Retina (tissue), 1 donor: ENCODE data around the gene H2AZ2.
"Not testable (repeated sequence)": the region's sequence is repeated elsewhere in the genome, so short reads cannot be mapped to it uniquely, and the experiment has no call there.

ENCODE experiments used
- DNase-seq: peaks from one replicate; pipeline ENCODE4 v3.0.0-alpha.2; 2016

H2AZ2 gene

DNA sequence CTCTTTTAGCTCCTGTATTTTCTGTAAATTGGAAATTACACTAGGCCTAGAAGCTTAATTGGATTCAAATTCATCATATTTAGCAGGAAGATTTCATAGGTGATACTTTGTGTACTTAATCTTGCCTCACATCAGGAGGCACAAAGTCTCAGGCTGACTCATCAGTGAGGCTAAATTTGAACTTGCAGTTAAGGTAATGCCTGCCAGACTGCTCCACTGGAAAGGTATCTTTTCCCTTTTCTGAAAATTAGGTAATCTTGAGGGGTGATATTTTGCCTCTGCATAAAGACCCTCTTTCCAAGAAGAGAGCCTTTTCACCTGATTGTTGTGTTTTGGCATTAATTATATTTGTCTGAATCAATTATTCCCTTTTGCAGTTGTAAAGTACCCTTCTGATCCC is 36.8 kb downstream of the H2AZ2 start:
- no peak for DNase-seq

DNA sequence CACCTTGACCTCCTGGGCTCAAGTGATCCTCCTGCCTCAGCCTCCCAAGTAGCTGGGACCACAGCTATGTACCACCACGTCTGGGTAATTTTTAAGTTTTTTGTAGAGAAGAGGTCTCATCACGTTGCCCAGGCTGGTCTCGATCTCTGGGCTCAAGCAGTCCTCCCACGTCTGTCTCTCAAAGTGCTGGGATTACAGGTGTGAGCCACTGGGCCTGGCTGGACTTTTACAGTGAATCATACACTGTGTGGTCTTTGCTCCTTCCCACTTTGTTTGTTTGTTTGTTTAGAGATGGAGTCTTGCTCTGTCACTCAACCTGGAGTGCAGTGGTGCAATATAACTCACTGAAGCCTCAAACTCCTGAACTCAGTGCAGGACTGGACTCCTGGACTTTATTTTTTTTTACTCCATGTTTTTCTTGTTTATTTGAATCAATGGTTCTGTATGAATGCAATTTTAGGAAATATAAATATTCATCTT is 38.9 kb downstream of the H2AZ2 start:
- DNase-seq, result no peak

DNA sequence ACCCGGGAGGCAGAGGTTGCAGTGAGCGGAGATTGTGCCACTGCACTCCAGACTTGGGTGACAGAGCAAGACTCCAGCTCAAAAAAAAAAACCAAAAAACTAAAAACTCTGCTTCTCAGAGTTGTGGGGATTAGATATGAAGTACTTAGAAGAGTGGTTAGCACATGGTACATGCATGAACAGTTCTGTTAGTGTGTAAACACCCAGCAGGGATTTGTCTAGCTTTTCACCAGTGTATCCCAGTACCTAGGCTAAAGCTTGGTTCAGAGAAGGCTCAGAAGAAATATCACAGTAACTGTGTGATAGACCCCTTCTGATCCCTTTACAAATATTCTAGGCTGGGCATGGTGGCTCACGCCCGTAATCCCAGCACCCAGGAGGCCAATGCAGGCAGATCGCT is 41.9 kb downstream of the H2AZ2 start:
- no peak for DNase-seq

DNA sequence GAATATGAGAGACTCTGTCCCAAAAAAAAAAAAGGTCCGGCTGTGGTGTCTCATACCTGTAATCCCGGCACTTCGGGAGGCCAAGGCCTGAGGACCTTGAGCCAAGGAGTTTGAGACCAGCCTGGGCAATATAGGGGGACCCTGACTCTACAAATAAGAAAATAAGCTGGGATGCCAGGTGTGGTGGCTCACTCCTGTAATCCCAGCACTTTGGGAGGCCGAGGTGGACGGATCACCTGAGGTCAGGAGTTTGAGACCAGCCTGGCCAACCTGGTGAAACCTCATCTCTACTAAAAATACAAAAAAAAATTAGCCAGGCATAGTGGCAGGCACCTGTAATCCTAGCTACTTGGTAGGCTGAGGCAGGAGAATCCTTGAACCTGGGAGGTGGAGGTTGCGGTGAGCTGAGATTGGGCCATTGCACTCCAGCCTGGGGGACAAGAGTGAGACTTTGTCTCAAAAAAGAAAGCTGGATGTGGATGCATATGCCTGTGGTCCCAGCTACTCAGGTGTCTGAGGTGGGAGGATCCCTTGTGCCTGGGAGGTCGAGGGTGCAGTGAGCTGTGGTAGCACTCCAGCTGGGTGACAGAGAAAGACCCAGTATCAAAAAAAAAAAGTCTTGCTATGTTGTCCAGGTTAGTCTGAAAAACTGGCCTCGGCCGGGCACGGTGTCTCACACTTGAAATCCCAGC is 43.9 kb downstream of the H2AZ2 start:
- DNase-seq, result not testable (repeated sequence)

DNA sequence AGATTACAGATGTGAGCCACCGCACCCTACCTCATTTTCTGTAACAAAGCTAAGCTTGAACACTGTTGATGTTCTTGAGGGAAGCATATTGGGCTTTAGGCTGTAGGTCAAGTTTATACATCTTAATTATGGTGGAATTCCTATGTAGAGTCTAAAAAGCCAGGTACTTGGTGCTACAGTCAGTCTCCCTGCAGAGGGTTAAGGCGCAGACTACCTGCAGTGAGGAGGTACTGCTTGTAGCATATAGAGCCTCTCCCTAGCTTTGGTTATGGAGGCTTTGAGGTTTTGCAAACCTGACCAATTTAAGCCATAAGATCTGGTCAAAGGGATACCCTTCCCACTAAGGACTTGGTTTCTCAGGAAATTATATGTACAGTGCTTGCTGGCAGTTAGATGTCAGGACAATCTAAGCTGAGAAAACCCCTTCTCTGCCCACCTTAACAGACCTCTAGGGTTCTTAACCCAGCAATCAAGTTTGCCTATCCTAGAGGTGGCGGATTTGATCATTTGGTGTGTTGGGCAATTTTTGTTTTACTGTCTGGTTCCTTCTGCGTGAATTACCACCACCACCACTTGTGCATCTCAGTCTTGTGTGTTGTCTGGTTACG is 45.4 kb downstream of the H2AZ2 start:
- no peak for DNase-seq

DNA sequence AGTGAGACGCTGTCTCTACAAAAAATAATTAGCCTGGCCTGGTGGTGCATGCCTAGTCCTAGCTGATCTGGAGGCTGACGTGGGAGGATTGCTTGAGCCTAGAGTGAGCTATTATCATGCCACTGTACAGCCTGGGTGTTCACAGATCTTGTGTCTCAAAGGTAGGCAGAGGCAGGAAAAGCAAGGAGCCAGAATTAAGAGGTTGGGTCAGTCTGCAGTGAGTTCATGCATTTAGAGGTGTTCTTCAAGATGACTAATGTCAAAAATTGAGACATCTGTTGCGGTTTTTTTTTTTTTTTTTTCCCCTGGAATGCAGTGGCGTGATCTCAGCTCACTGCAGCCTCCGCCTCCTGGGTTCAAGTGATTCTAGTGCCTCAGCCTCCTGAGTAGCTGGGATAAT is 46.0 kb downstream of the H2AZ2 start:
- no peak for DNase-seq

DNA sequence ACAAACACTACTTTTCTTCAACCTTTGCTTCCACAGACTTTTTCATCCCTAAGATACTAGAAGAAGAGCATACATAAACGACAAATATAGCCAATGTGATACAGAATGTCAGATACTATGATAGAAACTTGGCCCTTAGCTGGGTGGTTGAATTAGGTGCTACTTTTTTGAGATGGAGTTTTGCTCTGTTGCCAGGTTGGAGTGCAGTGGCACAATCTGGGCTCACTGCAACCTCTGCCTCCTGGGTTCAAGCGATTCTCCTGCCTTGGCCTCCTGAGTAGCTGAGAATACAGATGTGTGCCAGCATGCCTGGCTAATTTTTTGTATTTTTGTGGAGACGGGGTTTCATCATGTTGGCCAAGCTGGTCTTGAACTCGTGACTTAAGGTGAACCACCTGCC is 47.9 kb downstream of the H2AZ2 start:
- no peak for DNase-seq

DNA sequence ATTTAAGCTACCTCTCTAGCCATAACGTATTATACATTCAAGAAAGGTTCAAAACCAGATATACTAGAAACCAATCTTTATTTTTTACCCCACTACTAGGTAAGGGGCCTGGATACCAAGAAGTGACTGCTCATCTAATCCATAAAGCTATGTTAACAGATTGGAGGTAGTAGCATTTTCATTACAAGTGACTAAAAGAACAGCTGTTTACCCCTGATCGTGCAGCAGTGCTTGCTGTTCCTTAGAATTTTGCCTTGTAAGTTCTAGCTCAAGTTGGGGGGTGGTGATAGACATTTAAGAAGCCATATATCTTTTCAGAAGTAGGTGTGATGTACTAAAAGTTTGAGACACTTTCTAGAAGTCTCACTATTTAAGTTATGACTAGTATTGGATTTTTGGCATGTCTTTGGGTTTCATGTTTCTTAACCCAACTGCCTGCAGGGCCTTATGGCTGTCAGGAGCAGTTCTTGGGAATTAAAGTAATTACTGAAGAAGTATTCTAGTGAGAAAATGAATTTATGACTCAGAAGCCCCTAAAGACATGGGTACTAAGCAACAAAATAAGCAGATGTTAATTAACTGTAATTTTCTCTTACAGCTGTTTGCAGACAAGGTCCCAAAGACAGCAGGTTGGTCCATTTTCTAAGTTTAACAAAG is 49.1 kb downstream of the H2AZ2 start:
- DNase-seq, result no peak

DNA sequence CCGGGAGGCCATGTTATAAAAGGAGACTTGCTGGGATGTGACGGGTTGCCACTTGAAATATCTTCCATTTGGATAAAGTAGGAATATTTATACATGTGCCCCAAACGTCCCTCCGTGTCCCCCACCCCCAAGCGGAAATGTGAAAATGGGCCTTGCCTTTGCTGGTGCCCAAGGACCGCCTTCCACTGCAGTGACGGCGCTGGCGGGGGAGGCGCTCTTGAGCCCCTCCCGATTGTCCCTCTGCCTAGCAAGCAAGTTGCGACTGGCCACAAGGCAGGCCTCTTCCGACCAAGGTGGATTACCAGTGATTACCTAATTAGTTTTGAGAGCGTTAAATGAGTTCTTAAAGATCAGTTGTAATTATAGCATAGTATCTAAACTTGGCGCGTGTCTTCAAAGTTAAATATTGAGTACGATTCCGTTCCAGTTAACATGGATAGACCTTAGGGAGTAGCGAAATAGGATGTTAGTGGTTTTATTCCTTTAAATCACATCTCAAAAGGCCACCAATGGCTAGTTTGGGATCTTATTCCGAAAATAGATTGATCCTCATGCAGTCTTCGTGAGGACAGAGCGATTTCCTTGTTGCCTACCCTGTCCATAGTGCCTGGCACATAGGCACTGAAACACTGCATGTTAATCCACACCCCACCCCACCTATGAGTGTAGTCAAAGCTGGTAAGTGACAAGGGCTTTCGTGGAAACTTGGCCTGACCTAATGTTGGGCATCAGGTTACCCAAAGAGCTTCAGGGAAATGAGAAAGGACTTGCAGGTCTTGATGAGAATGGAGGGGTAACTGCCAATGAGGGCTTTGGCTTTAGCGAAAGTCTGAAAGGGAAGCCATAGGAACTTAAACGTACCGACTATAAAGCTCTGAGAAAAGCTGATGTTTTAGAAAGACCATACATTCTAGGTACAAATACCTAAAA is 50.3 kb downstream of the H2AZ2 start:
- DNase-seq, result no peak

DNA sequence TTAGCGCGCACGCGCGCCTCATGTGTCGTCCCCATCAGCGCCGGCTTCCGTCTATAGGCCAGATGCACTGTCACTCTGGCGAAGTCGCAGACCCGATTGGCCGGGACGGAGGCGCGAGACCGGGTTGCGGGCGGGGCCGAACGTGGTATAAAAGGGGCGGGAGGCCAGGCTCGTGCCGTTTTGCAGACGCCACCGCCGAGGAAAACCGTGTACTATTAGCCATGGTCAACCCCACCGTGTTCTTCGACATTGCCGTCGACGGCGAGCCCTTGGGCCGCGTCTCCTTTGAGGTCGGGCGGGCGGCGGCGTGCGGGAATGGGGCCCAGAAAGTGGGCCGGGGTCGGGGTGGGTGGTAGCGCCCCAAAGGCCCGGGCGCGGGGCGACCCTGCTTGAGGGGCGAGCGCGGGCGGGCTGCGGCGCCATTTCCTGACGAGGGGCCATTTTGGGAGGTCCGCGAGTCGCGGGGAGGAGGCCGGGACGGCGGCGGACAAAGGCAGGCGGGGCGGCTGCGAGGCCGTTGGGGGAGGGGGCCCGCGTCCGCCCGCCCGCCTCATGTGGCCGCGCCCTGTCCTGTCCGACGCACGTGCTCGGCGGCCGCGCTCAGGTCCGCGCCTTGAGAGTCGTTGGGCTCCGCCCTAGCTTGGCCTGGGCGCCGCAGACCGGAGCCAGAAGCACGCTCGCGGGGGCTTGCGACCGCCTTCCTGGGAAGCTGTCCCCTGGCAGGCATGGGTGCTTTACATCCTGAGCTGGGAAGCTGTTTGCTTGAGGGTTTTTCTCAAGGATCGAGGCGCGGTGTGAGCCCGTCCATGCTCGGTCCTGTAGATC is 51.2 kb downstream of the H2AZ2 start, which contains the start of gene PPIA:
Gene PPIA (plus strand): TSS at position 178 of the 825 bp plus-strand sequence. CDS start 44 bp downstream, at position 222.
- DNase-seq, result peak; percentile 93

DNA sequence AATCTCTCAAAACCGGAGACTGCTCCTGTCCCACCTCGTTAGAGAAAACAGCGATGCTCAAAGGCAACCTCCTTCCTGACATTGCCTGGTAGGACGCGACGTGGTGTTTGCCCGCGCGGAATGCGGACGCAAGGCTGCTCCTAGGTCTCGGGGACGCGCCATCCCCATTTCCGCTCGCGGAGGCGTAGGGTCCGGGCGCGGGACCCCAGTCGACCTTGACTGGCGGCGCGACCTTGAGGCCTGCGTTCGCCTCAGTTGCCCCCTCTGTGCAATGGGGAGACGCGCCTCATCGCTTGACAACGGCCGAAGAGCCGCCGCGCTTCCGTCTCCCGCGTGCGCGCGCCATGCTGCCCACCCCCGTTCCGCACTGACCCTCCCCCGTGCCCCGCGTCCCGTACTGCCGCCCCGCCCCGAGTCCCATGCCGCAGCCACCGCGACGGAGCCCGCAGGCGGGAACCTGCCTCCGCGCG is 51.8 kb downstream of the H2AZ2 start:
- DNase-seq, result peak; percentile 81

DNA sequence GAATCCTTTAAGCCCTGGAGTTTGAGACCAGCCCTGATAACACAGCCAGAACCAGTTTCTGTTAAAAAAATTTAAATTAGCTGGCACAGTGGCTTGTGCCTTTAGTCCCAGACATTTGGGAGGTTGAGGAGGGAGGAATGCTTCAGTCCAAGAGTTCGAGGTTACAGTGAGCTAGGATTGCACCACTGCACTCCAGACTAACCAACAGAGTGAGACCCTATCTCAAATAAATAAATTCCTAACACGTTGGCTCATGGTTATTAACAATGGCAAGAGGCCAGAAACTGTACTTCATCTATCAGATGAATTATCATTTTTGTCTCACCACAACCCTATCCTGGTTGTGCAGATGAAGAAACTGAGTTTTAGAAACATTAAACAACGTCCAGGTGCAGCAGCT is 53.6 kb downstream of the H2AZ2 start:
- no peak for DNase-seq

DNA sequence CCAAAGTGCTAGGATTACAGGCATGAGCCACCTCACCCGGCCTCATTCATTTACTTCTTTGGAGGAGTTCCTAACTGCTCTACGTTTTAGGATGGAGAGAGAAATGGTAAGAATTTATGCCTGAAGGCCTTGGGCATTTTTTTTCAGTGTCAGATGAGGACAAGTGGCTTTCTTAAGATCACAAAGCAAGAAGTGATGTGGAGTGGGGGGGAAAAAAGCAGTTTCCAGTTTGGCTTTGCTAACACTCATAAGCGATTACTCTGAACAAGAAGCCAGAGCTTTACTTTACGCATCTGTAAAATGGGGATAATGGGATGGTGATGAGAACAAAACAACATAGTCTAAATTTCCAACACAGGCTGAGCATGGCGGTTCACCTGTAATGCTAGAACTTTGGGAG is 54.0 kb downstream of the H2AZ2 start:
- no peak for DNase-seq

DNA sequence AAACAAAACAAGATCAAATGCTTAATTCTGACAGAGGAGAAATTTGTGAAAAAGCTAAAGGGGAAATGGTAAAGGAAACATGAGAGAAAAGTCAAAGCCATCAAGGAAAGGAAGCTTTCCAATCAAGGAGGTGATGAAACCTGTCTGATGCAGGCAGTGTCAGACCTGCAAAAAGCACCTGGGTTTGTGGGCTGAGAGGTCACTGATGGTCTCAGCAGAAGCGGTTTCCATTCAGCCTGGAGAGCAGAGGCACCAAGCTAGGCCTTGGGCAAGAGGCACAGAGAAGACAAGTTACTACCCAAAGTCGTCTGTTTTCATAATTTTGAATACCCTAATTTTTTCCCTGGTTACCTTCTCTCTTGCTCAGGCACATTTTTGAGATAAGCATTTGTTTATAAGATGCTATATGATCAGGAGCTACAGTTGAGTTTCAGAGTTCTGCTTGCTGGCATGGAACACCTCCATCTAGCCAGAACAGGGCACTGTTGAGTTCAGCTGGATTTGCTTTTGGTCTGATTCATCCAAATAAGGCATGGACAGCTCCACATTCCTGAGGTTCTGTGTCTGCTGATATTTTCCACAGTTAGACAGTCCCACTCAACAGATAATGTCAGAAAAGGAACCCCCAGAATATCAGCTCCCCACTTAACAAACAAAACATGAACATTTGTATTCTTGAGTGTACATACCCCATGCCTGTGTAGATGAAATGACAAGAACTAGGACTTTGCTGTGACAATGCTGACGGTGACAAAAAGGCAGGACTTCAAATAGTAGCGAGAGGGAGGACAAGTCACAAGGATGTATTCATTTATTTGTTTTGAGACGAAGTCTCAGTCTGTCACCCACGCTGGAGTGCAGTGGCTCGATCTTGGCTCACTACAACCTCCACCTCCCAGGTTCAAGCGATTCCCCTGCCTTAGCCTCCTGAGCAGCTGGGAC is 56.3 kb downstream of the H2AZ2 start:
- DNase-seq, result no peak

DNA sequence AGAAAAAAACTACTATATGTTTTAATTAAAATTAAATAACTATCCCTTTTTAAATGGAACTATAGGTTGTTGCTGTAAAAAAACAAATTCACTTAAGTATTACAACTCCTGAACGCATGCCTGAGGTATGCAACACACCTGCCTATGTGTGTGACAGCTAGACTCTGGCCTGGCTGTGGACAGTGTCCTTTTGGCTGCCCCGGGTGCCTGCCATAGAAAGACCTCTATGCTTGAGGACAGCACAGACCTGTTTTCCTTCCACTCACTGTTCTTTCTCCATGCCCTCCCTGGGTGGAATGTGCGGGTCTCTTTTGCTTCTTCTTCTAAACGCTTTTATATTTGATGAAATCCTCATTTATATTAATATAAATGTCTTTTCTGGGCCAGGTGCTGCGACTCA is 57.9 kb downstream of the H2AZ2 start:
- DNase-seq, result no peak

DNA sequence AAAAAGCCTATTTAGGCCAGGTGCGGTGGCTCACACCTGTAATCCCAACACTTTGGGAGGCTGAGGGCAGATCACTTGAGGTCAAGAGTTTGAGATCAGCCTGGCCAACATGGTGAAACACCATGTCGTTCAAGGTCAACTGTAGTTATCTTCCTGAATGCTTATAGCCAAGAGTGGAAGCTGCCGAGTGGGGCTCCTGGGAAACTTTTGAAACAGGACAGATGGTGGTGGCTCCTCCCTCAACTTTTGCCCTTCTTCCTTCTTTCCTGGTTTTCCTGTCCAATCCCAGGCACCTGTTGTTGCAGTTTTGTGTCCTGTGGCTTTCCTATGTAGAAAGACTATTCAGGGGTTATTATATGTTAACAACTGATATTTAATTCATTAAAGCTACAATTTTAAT is 60.1 kb downstream of the H2AZ2 start:
- no peak for DNase-seq

DNA sequence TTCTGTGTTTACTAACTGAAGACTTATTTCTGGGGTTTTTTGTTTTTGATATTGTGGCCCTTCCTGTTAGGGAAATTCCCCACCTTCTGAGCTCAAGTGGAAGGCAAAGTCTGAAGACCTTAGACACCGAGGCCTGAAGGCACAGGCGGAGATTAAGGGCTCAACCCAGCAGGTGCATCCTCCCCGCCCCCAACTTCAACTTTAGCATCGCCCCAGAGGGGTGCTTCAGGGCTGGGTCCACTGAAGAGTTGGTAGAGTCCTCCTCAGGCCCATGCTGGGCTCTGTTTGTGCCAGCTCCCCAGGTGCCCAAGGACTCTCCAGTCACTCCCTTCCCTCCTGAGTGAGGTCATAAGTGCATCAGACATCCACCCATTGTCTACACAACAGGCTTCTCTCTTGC is 60.8 kb downstream of the H2AZ2 start:
- no peak for DNase-seq

DNA sequence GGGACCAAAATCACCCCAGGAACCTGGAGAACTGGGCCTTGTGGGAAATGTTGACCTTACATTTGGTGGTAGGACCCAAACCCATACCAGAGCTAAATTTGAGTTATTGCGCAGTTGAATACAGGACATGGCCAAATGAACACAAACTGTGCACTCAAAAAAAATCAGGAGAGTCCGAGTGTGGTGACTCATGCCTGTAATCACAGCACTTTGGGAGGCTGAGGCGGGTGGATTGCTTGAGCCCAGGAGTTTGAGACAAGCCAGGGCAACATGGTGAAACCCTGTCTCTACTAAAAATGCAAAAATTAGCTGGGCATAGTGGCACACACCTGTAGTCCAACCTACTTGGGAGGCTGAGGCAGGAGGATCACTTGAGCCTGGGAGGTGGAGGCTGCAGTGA is 62.7 kb downstream of the H2AZ2 start:
- not testable (repeated sequence) for DNase-seq

DNA sequence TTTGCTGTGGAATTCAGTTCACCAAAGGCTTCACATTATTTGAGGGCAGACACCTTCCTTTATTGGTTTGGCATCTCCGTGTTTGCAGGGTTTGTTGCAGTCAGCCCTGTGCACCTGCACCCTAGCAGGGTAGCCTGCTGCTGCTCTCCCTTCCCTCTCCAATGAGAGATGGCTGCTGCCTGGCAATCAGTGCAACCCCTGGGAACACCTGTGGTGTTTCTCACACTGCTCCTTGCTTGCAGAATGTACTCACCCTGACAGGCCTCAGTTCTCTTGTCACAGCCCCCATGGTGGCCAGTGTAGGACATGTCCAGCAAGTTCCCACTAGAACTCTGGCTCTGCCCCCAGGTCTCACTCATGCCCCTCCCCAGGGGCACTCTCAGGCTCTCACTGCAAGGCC is 63.5 kb downstream of the H2AZ2 start:
- DNase-seq, result no peak

DNA sequence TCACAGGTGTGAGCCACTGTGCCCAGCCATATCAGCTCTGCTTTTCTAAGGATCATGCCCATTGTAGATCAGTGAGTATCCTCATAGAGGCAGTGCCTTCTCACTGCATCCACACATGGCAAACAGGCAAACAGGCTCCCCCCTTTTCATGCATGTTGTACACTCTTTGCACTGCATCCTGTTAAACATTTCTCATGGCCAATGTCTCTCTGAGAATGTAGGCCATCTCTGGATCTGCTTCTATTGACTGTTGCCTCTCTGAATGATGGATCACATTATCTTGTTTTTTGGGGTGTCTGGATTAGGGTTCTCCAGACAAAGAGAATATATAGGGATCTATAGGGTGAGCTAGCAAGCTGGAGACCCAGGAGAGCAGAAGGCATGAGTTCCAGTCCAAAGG is 64.5 kb downstream of the H2AZ2 start:
- DNase-seq, result no peak

DNA sequence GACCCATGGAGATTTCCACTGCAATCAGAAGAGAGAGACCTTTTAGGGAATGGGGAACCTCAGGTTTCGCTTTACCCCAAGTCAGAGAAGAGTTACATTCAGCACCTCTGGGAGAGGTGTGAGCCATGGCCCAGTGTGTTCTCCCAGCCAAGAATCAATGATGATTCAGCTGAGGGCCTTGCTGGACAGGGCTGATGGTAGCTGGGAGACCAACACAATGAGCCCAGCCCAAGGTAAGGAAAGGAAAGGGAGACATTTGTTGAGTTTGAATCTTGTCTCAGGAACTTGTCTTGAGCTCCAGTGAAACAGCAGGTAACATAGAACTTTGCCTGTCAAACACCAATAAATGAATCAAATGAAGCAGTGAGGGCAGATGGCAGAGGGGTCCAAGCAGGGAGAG is 65.4 kb downstream of the H2AZ2 start:
- no peak for DNase-seq
